GM04503 (cell line): ENCODE measurements around the gene SNIP1.
"Not testable (repeated sequence)": the region's sequence is repeated elsewhere in the genome, so short reads cannot be mapped to it uniquely, and the experiment has no call there.

Source experiments
- DNase-seq: peaks from one replicate; pipeline ENCODE4 v3.0.0-alpha.2; 2012; ENCODE audit warnings: low read depth

Gene SNIP1

DNA sequence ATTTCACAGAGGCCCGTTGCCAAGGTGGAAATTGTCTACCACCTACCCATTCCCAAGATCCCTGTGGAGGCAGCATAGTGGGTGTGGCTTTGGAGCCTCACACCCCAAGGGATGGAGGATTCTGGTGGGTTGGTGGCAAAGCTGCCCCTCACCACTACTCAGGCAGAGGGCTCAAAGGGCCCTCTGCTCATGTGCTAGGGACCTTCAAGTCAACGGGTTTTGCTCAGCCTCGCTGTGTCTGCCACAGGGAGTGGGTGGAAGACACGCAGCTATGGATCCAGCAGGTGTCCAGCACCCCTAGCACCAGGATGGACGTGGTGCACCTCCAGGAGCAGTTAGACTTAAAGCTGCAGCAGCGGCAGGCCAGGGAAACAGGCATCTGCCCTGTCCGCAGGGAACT, 5.0 kb upstream of the SNIP1 start:
- DNase-seq = no peak

DNA sequence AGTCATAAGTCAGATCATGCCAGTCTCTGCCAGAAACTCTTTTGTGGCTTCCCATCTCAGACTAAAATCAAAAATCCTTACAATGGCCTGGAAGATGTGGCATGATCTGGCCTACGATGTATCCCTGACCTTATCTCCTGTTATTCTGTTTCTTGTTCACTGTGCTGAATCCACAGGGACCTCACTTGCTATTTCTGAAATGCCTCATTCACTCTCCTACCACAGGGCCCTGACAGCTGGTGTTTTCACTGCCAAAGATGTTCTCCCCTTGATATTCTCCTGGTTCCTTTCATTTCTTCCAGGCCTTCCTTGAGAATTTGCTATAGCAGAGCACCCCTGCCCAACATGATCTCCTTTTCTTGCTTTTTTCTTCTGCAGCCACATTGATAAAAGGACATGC, 4.3 kb upstream of the SNIP1 start:
- no peak for DNase-seq

DNA sequence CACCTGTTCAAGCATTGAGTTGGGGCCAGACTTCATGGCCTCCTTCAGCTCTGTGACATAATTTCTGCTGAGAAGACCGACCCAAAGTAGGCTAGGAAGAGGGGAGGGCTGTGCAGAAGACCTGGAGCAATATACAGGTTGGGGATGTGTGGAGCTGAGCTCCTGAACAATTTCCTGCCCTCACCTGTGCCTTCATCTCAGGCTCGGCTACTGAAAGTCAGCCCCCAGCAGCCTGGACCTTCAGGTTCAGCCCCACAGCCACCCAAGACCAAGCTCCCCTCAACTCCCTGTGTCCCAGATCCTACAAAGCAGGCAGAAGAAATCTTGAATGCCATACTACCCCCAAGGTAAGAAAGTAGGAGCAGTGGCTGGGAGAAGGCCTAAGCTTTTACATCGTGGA, 3.3 kb upstream of the SNIP1 start:
- DNase-seq = no peak

DNA sequence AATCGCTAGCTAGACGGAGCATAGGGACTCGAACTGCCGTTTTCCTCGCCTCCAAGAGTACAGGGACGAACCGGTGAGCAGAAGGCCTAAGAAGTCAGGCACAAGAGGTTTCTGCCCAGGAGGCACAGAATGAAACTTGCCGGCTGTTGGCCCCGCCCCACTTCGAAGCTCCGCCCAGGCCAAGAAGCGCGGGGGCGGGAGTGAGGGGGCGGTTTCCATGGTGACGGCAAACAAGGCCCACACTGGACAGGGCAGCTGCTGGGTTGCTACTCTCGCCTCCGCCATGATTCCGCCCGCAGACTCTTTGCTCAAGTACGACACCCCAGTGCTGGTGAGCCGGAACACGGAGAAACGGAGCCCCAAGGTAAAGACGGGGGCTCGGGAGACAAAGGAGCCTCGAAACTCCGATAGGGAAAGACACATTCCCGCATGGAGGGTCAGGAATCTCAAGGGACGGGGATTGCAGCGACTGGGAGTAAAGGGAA, 2.7 kb upstream of the SNIP1 start, which contains the start of gene DNALI1:
TSS of gene DNALI1 (plus strand) at position 229 of the 485 bp plus-strand sequence. CDS start at position 284, 55 bp downstream.
- no peak for DNase-seq

DNA sequence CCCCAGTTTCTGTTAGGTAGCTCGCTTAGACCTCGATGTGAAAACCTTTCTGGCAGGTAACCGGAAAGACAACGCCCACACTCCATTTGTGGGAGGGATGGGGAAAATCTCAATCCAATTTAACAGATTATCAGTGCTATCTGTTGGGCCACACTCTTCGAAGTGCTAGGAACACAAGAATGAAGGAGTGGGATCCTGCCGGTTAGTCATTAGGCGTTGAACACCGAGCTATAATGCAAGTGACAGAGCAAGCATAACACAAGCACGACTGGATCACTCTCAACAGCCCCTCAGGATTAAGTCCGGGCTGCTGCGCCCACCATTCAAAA, 531 bp downstream of the SNIP1 start:
- no peak for DNase-seq

DNA sequence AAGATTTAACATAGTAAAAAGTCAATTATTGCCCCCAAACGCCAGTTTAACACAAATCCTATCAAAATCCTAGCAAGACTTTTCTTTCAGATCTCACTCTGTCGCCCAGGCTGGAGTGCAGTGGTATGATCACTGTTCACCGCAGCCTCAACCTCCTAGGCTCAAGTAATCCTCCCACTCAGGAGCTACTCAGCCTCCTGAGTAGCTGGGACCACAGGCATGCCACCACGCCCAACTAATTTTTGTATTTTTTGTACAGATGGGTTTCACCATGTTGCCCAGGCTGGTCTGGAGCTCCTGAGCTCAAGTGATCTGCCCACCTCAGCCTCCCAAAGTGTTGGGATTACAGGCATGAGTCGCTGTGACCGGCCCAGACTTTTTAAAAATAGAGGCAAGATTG, 4.8 kb downstream of the SNIP1 start:
- no peak for DNase-seq

DNA sequence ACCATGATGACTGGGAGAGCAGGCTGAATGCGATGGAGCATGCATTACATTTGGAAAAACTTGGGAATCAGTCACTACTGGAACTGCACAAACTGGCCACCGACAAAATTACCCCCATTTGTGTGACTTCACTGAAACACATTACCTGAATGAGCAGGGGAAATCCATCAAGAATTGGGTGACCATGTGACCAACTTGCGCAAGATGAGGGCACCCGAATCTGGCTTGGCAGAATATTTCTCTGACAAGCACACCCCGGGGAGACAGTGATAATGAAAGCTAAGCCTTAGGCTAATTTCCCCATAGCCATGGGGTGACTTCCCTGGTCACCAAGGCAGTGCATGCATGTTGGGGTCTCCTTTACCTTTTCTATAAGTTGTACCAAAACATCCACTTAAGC, 9.1 kb downstream of the SNIP1 start:
- DNase-seq = no peak

DNA sequence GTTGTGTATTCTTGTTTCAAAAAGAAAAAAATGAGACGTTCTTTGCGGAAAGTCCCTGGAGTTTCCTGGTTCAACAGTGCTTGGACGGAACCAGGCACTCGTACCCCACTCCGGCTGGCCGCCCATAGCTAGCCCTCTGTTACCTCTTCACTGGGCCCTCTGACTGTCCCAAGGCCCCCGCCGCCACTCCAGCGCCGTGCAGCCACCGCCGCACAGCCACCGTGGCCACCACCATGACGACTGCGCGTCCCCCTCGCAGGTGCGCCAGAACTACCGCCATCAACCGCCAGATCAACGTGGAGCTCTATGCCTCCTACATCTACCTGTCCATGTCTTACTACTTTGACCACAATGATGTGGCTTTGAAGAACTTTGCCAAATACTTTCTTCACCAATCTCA, 9.6 kb downstream of the SNIP1 start:
- DNase-seq = no peak

DNA sequence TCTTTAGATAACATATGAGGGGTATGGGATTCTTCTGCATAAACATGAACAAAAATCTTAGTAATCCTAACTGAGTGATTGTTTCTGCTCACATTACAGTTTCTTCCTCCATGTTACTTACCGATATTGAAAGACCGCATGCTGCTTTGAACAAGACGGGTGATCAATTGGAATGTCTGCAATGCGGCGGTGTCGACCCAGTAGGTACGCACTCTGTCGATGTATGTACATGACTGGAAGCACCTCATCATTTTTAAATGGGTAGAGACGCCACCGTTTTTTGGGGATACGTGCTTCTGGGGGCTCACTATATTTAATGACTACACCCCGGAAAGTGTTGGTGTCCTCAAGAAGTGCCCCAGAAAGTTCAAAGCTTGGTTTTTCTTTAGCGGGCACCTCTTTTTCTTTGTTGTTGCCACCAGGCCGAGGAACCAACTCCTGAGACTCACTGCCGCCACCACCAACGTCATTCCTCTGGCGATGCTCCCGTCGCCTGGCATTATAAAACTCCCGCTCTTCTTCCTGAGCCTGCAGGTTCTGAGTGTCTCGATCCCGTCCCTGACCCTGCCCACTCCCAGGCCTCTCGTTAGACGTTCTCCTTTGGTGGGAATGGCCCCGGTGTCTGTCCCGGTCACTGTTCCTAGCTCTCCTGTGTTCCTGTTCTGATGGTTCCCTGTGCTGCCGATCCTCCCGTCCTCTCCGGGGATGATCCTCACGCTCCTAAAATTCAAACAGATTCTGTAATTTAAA, 13.9 kb downstream of the SNIP1 start:
- no peak for DNase-seq

DNA sequence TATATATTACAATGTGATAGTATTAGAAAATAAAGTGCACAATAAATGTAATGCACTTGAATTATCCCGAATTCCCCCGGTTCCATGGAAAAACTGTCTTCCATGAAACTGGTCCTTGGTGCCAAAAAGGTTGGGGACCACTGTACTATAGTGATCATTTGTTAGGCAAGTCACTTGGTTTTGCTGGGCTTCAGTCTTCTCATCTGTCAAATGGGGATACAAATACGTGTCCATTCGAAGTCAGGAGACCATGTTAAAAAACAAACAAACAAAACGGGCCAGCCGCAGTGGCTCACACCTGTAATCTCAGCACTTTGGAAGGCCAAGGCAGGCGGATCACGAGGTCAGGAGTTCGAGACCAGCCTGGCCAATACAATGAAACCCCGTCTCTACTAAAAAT, 14.9 kb downstream of the SNIP1 start:
- not testable (repeated sequence) for DNase-seq

DNA sequence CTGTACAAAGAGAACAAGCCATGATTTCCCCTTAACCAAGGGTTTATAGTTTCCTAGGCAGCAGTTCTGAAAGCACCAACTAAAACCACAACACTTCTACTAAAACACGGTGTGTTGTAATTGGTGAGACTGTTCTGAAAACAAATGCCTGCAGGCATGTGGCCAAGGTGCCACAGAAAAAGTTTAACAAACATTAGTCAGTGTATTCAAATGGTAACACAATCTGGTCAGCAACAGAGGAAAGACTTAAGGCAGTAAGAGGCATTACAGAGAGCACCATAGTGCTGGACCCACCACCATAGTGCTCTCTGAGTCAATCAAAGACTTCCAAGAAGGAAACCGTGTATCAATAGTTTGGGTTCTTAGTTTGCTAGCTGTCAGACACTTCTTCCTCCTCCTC, 16.7 kb downstream of the SNIP1 start:
- peak; percentile 57 for DNase-seq

DNA sequence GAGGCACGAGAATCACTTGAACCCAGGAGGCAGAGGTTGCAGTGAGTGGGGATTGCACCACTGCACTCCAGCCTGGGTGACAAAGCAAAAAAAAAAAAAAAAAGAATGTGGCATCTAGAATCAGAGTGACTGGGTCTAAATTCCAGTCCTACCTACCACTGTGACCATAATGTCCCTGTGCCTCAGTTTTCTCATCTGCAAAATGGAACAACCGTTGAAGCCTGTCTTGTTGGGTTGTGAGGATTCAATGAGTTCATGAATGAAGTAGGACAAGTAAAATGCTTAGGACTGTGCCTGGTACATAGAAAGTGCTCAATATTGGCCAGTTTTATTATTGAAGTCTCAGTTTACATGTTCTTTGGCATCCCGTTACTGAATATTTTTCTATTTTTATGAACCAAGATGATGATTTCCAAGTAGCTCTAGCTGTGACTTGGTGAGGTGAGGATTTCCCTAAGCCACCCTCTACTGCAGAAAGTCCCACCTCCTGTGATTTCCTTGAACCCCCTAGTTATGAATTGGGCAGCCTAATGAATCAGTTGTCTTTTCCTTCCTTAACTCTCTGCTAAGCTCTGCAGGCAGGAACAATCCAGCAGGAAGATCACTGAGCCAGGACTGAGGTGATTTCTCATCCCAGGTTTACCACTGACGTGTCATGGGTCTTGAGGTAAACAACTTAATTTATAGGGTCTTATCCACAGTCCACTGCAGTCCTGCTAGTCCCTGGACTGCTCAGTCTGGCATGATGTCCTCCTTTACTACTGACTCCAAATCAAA, 20.6 kb downstream of the SNIP1 start:
- DNase-seq = no peak

DNA sequence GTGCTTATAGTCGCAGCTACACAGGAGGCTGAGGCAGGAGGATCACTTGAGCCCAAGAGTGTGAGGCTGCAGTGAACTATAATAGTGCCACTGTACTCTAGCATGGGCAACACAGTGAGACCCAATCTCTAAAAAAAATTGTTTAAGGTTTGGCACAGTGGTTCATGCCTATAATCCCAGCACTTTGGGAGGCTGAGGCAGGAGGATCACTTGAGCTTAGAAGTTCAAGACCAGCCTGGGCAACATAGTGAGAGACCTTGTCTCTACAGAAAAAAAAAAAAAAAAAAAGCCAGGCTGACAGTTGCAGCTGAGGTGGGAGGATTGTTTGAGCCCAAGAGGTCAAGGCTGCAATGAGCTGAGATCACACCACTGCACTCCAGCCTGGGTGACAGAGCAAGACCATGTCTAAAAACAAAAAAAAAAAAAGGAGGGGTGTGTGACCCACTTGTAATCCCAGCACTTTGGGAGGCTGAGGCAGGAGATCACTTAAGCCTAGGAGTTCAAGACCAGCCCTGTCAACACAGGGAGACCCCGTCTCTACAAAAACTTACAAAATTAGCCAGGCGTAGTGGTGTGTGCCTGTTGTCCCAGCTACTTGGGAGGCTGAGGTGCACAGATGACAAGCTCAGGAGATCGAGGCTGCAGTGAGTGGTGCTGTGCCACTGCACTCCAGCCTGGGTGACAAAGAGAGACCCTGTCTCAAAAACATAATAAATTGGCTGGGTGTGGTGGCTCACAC, 21.5 kb downstream of the SNIP1 start:
- not testable (repeated sequence) for DNase-seq

DNA sequence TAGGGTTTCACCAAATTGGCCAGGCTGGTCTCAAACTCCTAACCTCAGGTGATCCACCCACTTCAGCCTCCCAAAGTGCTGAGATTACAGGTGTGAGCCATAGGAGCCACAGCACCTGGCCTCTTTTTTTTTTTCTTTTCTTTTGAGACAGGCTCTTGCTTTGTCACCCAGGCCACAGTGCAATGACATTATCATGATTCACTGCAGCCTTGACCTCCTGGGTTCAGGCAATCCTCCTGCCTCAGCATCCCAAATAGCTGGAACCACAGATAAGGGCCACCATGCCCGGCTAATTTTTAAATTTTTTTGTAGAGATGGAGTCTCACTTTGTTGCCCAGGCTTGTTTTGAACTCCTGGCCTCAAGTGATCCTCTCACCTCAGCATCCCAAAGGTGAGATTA, 24.2 kb downstream of the SNIP1 start:
- not testable (repeated sequence) for DNase-seq

DNA sequence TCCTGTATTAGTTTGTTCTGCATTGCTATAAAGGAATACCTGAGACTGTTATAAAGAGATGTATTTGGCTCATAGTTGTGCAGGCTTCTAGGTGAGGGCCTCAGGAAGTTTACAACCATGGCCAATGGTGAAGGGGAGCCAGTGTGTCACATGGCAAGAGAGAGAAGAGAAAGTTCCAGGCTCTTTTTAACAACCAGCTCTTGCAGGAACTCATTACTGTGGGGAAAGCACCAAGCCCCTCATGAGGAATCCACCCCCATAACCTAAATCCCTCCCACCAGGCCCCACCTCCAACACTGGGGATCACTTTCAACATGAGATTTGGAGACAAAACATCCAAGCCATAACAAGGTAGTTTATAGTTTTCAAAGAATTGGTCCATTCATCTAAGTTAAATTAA, 34.5 kb downstream of the SNIP1 start:
- no peak for DNase-seq

DNA sequence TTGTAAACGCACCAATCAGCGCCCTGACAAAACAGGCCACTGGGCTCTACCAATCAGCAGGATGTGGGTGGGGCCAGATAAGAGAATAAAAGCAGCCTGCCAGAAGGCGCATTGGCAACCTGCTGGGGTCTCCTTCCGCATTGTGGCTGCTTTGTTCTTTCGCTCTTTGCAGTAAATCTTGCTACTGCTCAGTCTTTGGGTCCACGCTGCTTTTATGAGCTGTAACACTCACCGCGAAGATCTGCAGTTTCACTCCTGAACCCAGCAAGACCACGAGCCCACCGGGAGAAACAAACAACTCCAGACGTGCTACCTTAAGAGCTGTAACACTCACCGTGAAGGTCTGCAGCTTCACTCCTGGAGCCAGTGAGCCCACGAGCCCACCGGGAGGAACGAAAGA, 35.2 kb downstream of the SNIP1 start:
- not testable (repeated sequence) for DNase-seq

DNA sequence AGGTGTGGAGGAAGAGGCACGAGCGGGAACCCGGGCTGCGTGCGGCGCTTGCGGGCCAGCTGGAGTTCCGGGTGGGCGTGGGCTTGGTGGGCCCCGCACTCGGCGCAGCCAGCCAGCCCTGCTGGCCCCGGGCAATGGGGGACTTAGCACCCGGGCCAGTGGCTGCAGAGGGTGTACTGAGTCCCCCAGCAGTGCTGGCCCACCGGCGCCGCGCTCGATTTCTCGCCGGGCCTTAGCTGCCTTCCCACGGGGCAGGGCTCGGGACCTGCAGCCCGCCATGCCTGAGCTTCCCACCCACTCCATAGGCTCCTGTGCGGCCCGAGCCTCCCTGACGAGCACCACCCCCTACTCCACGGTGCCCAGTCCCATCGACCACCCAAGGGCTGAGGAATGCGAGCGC, 35.9 kb downstream of the SNIP1 start:
- not testable (repeated sequence) for DNase-seq

DNA sequence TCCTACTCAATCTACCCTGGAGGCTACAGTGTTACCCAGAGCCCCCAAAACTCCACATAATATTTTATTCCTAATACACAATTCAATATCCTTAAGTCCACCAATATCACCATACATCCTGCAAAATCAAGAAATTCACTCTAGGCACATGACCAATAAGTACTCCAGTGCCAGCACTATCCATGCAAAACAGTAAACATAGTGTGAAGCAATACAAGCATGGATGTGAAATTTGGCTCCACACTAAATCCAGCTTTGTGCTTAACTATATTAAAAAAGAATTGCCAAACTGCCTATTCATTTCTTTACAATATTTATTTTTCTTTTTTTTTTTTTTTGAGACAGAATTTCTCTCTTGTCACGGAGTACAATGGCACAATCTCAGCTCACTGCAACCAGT, 36.5 kb downstream of the SNIP1 start:
- no peak for DNase-seq

DNA sequence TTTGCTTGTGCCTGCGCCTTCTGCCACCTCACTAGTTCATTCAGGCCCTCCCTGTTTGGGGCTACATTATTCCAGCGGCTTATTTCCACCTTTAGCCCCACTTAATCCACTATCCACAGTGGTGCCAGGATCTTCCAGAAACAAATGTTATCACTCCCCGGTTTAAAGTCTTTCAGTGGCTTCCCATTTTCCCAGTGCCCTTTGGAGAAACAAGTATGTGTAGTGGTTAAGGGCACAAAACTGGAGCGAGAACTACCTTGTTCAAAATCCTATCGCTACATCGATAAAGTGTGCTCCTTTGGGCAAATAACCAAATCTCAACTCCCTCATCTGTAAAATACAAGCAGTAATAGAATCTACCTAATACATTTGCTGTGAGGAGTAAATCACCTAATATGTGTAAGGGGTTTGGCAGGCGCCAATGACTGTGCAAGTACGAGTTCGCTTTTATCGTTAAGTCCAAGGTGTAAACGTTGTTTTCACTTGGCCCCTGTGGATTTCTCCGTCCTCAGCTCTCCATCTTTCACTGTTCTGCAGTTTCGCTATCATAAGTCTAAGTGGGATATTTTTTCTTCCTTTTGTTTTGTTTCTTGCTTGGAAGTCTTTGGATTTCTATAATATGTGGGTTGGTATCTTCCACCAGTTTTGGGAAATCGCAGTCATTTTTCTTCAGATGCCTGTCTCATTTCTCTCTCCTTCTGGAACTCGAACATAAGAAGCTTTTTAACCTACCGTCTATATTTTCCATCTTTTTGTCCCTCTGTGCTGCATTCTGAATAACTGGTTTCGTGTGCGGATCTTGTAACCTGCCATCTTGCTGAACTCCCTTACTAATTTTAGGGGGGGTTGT, 38.7 kb downstream of the SNIP1 start:
- DNase-seq = no peak

DNA sequence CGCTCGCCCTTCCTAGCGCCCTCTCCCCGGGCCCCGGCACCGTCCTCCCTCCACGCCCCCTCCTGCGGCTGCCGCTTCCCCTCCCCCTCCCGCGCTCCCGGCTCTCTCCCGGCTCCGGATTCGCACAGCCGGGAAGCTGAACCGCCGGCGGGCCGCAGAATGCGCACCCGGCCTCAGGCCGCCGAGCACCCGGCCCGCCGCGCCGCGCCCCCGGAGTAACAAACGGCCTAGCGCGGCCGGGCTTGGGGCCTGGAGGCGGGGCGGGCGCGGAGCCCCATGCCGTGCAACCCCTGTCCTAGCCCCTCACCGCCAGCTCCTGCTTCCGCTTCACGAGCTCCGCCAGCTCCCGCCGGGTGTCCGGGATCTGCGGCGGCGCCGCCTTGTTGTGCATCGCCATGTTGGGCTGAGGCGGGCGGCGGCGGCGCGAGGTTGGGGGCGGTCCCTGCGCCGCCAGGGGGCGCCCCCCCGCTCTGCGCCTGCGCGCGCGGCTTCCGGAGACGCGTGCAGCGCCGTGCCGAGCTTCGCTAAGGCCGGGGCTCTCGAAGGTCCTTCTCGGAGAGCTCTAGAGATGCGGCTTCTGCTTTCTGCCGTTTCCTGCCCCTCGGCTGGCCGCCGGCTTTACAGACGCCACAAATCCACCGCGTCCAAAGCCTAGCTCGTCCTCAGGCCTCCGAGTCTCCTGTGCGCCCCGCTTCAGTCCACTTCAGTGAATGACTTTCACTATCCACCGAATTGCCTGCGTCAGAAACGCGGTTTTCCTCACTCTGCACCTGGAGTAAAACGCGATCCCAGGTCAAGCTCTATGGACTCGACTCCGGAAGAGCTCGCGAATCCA, 39.5 kb downstream of the SNIP1 start, which contains the start of gene MEAF6:
TSS of gene MEAF6 (minus strand) at position 417 of the 835 bp plus-strand sequence. CDS start at position 397, 20 bp downstream.
- DNase-seq = no peak
